Neural cell (in vitro differentiated cells): Measurements from ENCODE around the gene LRMDA.

Source experiments
- CTCF ChIP-seq: fragments of 450-650 bp; IDR thresholded peaks from 2 replicates; pipeline ENCODE4 v1.5.1; 2014; ENCODE audit warnings: antibody characterized with exemption, mild to moderate bottlenecking, moderate library complexity; ENCODE audit not compliant: poor library complexity, severe bottlenecking
- EP300 ChIP-seq: fragments of 450-650 bp; conservative IDR thresholded peaks from 2 replicates; pipeline ENCODE4 v1.6.1; 2014; ENCODE audit warnings: antibody characterized with exemption, mild to moderate bottlenecking, moderate library complexity; ENCODE audit not compliant: poor library complexity, severe bottlenecking
- EZH2 ChIP-seq: fragments of 200-600, 300-800 bp; shearing (Covaris generic), sonication (generic); IDR thresholded peaks from 2 replicates; pipeline ENCODE4 v1.6.1; 2014; ENCODE audit warnings: antibody characterized with exemption, low read length, borderline replicate concordance, mild to moderate bottlenecking; ENCODE audit not compliant: insufficient read depth, poor library complexity, severe bottlenecking
- MXI1 ChIP-seq: fragments of 450-650 bp; conservative IDR thresholded peaks from 2 replicates; pipeline ENCODE4 v1.6.1; 2014; ENCODE audit warnings: antibody characterized with exemption, mild to moderate bottlenecking; ENCODE audit not compliant: poor library complexity, severe bottlenecking
- POLR2AphosphoS5 ChIP-seq: IDR thresholded peaks from 2 replicates; pipeline ENCODE4 v1.6.1; 2012
- RAD21 ChIP-seq: fragments of 450-650 bp; conservative IDR thresholded peaks from 2 replicates; pipeline ENCODE4 v1.6.1; 2014; ENCODE audit warnings: antibody characterized with exemption, mild to moderate bottlenecking, moderate library complexity
- REST ChIP-seq: IDR thresholded peaks from 2 replicates; pipeline ENCODE4 v1.6.1; 2012; ENCODE audit warnings: borderline replicate concordance
- SMC3 ChIP-seq: fragments of 450-650 bp; conservative IDR thresholded peaks from 2 replicates; pipeline ENCODE4 v1.6.1; 2014; ENCODE audit warnings: antibody characterized with exemption, mild to moderate bottlenecking, moderate library complexity; ENCODE audit not compliant: poor library complexity
- TAF1 ChIP-seq: IDR thresholded peaks from 2 replicates; pipeline ENCODE4 v1.6.1; 2012; ENCODE audit warnings: low read depth

- TF ChIP-seq CTCF (no peak), POLR2AphosphoS5 (no peak), EZH2 (no peak), TAF1 (no peak), MXI1 (no peak), RAD21 (no peak), EP300 (no peak), REST (no peak), SMC3 (no peak)
Measured at GRCh38 chr10:76435157-76435556, 1003.7 kb downstream of the LRMDA start.
